HepG2 (cell line): ENCODE results near the gene IGF2BP1. TPM values are rescaled to one million over a fixed set of nuclear protein-coding genes. Genes with fewer than 3 reads are reported as not detected.

Experiments used
- BRD4 ChIP-seq: sonication (generic); formaldehyde crosslinking; IDR thresholded peaks from 2 replicates; pipeline ENCODE4 v1.4.0; 2020; ENCODE audit warnings: missing genetic modification reagents
- EP300 ChIP-seq, 3 experiments: sonication (generic) in 1 of 3; formaldehyde crosslinking in 1 of 3; IDR thresholded peaks; 2 replicates each; pipeline versions ENCODE4 v1.5.1 to v1.6.1; 2011 to 2020; ENCODE audit warnings: low read depth in 2 of 3, low read length in 2 of 3, borderline replicate concordance in 1 of 3, improper control_type of control experiment in 1 of 3, mild to moderate bottlenecking in 1 of 3, missing genetic modification reagents in 1 of 3, moderate library complexity in 1 of 3
- FUBP1 ChIP-seq: sonication (generic); formaldehyde crosslinking; IDR thresholded peaks from 2 replicates; pipeline ENCODE4 v1.5.1; 2020; ENCODE audit warnings: missing genetic modification reagents, mild to moderate bottlenecking, borderline replicate concordance
- HDAC1 ChIP-seq: sonication (generic); formaldehyde crosslinking; IDR thresholded peaks from 2 replicates; pipeline ENCODE4 v1.5.1; 2020; ENCODE audit warnings: mild to moderate bottlenecking, missing genetic modification reagents
- HDAC6 ChIP-seq: fragments of 200-600 bp; sonication (generic); IDR thresholded peaks from 2 replicates; pipeline ENCODE4 v1.7.0; 2017; ENCODE audit warnings: mild to moderate bottlenecking, antibody characterized with exemption, low read length, low read depth
- IKZF5 ChIP-seq: IDR thresholded peaks from 2 replicates; pipeline ENCODE4 v1.6.1; 2018; ENCODE audit warnings: missing genetic modification reagents, mild to moderate bottlenecking, missing compliant biosample characterization
- KDM3A ChIP-seq: IDR thresholded peaks from 2 replicates; pipeline ENCODE4 v1.6.1; 2018; ENCODE audit warnings: low read depth, missing compliant biosample characterization
- MTERF4 ChIP-seq: sonication (generic); formaldehyde crosslinking; IDR thresholded peaks from 2 replicates; pipeline ENCODE4 v1.8.0; 2023; ENCODE audit warnings: mild to moderate bottlenecking, missing genetic modification reagents
- NFE2 ChIP-seq: sonication (generic); formaldehyde crosslinking; IDR thresholded peaks from 2 replicates; pipeline ENCODE4 v1.4.0; 2020; ENCODE audit warnings: missing genetic modification reagents
- SMAD3 ChIP-seq: sonication (generic); formaldehyde crosslinking; IDR thresholded peaks from 2 replicates; pipeline ENCODE4 v1.4.0; 2020; ENCODE audit warnings: missing genetic modification reagents
- UBTF ChIP-seq: sonication (generic); formaldehyde crosslinking; IDR thresholded peaks from 2 replicates; pipeline ENCODE4 v1.4.0; 2020; ENCODE audit warnings: mild to moderate bottlenecking, missing genetic modification reagents
- ZBTB4 ChIP-seq: sonication (generic); formaldehyde crosslinking; IDR thresholded peaks from 2 replicates; pipeline ENCODE4 v1.4.0; 2020; ENCODE audit warnings: missing genetic modification reagents, mild to moderate bottlenecking, borderline replicate concordance
- ZGPAT ChIP-seq: IDR thresholded peaks from 2 replicates; pipeline ENCODE4 v1.6.1; 2016; ENCODE audit warnings: mild to moderate bottlenecking
- ZNF329 ChIP-seq: sonication (generic); formaldehyde crosslinking; IDR thresholded peaks from 2 replicates; pipeline ENCODE4 v1.9.0; 2021; ENCODE audit warnings: low read depth, mild to moderate bottlenecking, missing genetic modification reagents
- ZNF782 ChIP-seq: sonication (generic); formaldehyde crosslinking; IDR thresholded peaks from 2 replicates; pipeline ENCODE4 v1.4.0; 2020; ENCODE audit warnings: missing genetic modification reagents, mild to moderate bottlenecking, borderline replicate concordance
- polyA plus RNA-seq, 8 experiments: library from polyadenylated mRNA; depleted of rRNA in 3 of 8; stranded (reverse) in 7 of 8; unstranded in 1 of 8; fragments of >200 nt; fragmentation: Illumina TruSeq in 4 of 8; extraction: Trizol in 4 of 8; gene quantifications; 2 replicates each; pipeline versions ENCODE4 v1.2.1 to v1.2.3, GENCODE V29; 2011 to 2016; ENCODE audit warnings: low read depth in 4 of 8, missing spikeins in 1 of 8, mixed read lengths in 1 of 8; ENCODE audit not compliant: insufficient read depth in 1 of 8
- total RNA-seq, 5 experiments: library from RNA; depleted of rRNA; stranded (reverse); fragments of >200 nt; fragmentation: Illumina TruSeq; extraction: Trizol; gene quantifications; 2 replicates each; pipeline ENCODE4 v1.2.3, GENCODE V29; 2016; ENCODE audit warnings: low read depth in 1 of 5

Gene IGF2BP1
- total and polyA plus RNA-seq, 2 of the 13 experiments (the other 11 are each of a cell fraction or from before 2014, with no cell fraction given): 29.7 to 75.1 TPM

GRCh38 chr17:48970865-48971687 lies 26.1 kb upstream of the IGF2BP1 start (continued):
- TF ChIP-seq IKZF5 (CRISPR knock-in tag) (peak; percentile 41; the same call in 1 of the 2 replicates), ZNF782 (CRISPR knock-in tag) (no peak), HDAC6 (no peak), MTERF4 (no peak), FUBP1 (CRISPR knock-in tag) (no peak), ZBTB4 (CRISPR knock-in tag) (0 out of 2 replicates have a peak, but pooled peaks have one; percentile 12), SMAD3 (CRISPR knock-in tag) (0 out of 2 replicates have a peak, but pooled peaks have one; percentile 37), HDAC1 (CRISPR knock-in tag) (peak; percentile 97), BRD4 (CRISPR knock-in tag) (peak; percentile 96), UBTF (CRISPR knock-in tag) (peak; percentile 54; the same call in 1 of the 2 replicates), NFE2 (peak; percentile 36; the same call in 1 of the 2 replicates), KDM3A (CRISPR knock-in tag) (peak; percentile 76; the same call in 1 of the 2 replicates), ZGPAT (peak; percentile 86), ZNF329 (CRISPR knock-in tag) (no peak), EP300 (IDR thresholded peaks at IDR 0.05; ENCODE audit: low read depth in 2 of 2, low read length in 2 of 2) (peak; percentile 70 to 88; a peak in 3 of 4 replicates), EP300 (CRISPR knock-in tag; IDR thresholded peaks at IDR 0.05; ENCODE audit: borderline replicate concordance) (peak; percentile 87)
